ENCODE results near the gene ERMN. TPM values are rescaled to one million over a fixed set of nuclear protein-coding genes. Genes with fewer than 3 reads are reported as not detected.
A peak's percentile ranks its signal among the peaks of the same experiment; 100 is the strongest.
"Not testable (repeated sequence)": the region's sequence is repeated elsewhere in the genome, so short reads cannot be mapped to it uniquely, and the experiment has no call there.

The ERMN gene, protein sequence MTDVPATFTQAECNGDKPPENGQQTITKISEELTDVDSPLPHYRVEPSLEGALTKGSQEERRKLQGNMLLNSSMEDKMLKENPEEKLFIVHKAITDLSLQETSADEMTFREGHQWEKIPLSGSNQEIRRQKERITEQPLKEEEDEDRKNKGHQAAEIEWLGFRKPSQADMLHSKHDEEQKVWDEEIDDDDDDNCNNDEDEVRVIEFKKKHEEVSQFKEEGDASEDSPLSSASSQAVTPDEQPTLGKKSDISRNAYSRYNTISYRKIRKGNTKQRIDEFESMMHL
- not detected for total RNA-seq

- no peak for DNase-seq (ENCODE audit: low spot score)
- peaks cover 0 to 12% of the 10 kb centered on the region in 2 donors for H3K4me1 ChIP-seq
- H3K36me3 ChIP-seq: no peaks in the 10 kb centered on the region
- TF ChIP-seq, protein P1, sequence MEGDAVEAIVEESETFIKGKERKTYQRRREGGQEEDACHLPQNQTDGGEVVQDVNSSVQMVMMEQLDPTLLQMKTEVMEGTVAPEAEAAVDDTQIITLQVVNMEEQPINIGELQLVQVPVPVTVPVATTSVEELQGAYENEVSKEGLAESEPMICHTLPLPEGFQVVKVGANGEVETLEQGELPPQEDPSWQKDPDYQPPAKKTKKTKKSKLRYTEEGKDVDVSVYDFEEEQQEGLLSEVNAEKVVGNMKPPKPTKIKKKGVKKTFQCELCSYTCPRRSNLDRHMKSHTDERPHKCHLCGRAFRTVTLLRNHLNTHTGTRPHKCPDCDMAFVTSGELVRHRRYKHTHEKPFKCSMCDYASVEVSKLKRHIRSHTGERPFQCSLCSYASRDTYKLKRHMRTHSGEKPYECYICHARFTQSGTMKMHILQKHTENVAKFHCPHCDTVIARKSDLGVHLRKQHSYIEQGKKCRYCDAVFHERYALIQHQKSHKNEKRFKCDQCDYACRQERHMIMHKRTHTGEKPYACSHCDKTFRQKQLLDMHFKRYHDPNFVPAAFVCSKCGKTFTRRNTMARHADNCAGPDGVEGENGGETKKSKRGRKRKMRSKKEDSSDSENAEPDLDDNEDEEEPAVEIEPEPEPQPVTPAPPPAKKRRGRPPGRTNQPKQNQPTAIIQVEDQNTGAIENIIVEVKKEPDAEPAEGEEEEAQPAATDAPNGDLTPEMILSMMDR (IDR thresholded peaks at IDR 0.05): no peak
- H3K9me3 ChIP-seq: no peaks in the 10 kb centered on the region
- H3K4me3 ChIP-seq: no peak within 1 kb of the TSS
- H3K27ac ChIP-seq: peak within 1 kb of the TSS in 1 of 2 donors; percentile 57
- no peaks in the 10 kb centered on the region for H3K27me3 ChIP-seq
Measured at GRCh38 chr2:157325786-157326185, at the start of gene ERMN. Gene ERMN (minus strand): TSS chr2:157325824. CDS start chr2:157325642, 182 bp downstream.

DNA sequence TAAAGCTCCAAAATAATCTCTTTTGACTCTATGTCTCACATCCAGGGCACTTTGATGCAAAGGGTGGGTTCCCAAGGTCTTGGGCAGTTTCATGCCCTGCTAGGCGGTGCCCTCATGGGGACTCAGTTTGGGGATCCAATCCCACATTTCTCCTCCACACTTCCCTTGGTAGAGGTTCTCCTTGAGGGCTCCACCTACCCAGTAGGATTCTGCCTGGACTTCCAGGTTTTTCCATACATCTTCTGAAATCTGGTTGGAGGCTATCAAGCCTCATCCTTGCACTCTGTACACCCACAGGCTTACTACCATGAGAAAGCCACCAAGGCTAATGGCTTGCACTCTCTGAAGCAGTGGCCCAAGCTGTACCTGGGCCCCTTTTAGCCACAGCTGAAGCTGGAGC is 49.8 kb upstream of the ERMN start:
- TF ChIP-seq, protein P1 (IDR thresholded peaks at IDR 0.05): no peak

GRCh38 chr2:157368508-157368907 is 42.9 kb upstream of the ERMN start:
- H3K27ac ChIP-seq; DNase-seq (ENCODE audit: low spot score); H3K36me3 ChIP-seq: not testable (repeated sequence)

More for the DNA sequence above, 49.8 kb upstream of the ERMN start:
- Histone ChIP-seq H3K9me3 (peaks cover 0 to 15% of the 10 kb centered on the region in 2 donors), H3K4me3 (no peak overlapping the region), H3K36me3 (no peaks in the 10 kb centered on the region), H3K27me3 (no peaks in the 10 kb centered on the region), H3K4me1 (no peaks in the 10 kb centered on the region), H3K27ac (no peak overlapping the region)
- DNase-seq (ENCODE audit: low spot score): no peak

GRCh38 chr2:157367704-157368103 is 42.1 kb upstream of the ERMN start:
- Histone ChIP-seq H3K9me3 (no peaks in the 10 kb centered on the region), H3K4me1 (no peaks in the 10 kb centered on the region), H3K4me3 (no peak overlapping the region), H3K36me3 (no peaks in the 10 kb centered on the region), H3K27ac (no peak overlapping the region), H3K27me3 (no peaks in the 10 kb centered on the region)
- DNase-seq (ENCODE audit: low spot score): no peak
- TF ChIP-seq, protein P1 (IDR thresholded peaks at IDR 0.05): no peak

More at GRCh38 chr2:157368508-157368907, 42.9 kb upstream of the ERMN start:
- H3K4me1 ChIP-seq, H3K4me3 ChIP-seq, H3K9me3 ChIP-seq, H3K27me3 ChIP-seq: not testable (repeated sequence)

DNA sequence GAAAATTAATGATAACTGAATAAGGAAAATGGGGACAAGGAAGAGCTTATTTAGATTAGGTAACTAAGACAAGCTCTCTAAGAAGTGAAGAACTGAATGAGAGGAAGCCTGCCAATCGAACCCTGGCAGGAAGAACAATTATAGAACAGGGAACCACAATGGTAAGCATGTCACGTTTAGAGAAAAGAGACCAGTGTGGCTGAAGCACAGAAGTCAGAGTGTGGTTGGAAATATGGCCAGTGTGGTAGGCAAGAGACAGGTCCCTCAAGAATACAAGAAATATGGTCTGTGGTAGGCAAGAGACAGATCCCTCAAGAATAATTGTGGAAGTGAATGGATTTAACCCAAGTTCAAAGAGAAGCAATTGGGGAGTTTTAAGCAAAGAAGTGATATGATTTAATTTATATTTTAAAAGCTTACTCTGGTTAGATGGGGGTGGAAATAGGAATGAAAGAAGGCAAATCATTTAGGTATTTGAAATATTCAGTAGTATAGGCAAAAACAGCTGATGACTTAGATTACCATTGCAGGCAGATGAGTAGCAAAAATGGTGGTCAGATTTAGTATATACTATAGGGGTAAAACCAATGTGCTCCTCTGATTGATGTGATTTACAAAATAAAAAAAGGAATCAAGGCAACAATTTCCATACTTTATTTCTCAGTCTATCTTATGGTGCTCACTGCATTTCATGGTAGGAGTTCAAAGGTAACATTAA is 38.8 kb upstream of the ERMN start:
- DNase-seq (ENCODE audit: low spot score): no peak
- Histone ChIP-seq H3K4me1 (no peaks in the 10 kb centered on the region), H3K36me3 (no peaks in the 10 kb centered on the region), H3K9me3 (no peaks in the 10 kb centered on the region), H3K27ac (peak overlapping the region; percentile 32 to 68), H3K27me3 (no peaks in the 10 kb centered on the region), H3K4me3 (no peak overlapping the region)
- TF ChIP-seq, protein P1 (IDR thresholded peaks at IDR 0.05): no peak

GRCh38 chr2:157363612-157364101 is 38.0 kb upstream of the ERMN start:
- H3K36me3 ChIP-seq: no peaks in the 10 kb centered on the region
- H3K4me3 ChIP-seq: no peak overlapping the region
- TF ChIP-seq, protein P1 (IDR thresholded peaks at IDR 0.05): no peak
- H3K27ac ChIP-seq: peak overlapping the region; percentile 32 to 68
- H3K27me3 ChIP-seq: no peaks in the 10 kb centered on the region
- no peaks in the 10 kb centered on the region for H3K9me3 ChIP-seq
- no peaks in the 10 kb centered on the region for H3K4me1 ChIP-seq
- no peak for DNase-seq (ENCODE audit: low spot score)
